Measurements from ENCODE around the gene MACO1.

MACO1 gene

DNA sequence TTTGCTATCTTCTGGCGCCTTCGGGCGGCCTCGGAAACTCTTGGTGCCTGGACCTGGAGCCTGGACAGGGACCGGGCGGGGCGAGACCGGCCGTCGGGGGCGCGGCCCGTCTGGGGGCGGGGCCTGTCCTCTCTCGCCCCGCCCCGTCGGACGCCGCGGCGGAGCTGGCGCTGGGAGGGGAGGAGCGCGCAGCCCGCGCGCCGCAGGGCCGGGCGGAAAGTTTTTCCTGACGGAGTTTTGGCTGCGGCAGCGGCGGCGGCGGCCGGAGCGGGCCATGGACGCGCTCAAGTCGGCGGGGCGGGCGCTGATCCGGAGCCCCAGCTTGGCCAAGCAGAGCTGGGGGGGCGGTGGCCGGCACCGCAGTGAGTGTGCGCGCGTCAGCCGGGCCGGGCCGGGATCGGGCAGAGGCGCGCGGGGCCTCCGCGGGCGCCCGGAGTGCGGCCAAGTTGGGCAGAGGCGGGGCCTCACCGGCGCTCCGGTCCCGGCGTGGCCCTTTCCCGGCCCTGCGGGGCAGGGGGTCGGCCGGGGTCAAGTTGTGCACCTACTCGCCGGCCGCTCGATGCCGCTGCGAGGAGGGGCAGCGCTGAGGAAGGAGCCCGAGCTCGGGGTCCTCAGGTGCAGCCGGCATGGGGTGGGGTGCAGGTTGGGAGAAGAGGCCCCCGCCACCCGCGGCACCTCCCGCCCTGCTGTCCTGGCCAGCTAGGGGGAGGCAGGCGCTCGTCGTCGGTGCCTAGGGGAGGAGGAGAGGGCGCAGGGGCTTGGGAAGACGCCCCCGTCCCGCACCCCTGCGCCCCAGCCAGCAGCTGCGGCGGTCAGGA, 112.9 kb downstream of the MACO1 start, which contains the start of gene LDLRAP1:
LDLRAP1 (plus strand) TSS at position 182 of the 818 bp plus-strand sequence; CDS start at position 275, 93 bp downstream.
- DNase-seq (ENCODE audit: low spot score) = peak; percentile 98

DNA sequence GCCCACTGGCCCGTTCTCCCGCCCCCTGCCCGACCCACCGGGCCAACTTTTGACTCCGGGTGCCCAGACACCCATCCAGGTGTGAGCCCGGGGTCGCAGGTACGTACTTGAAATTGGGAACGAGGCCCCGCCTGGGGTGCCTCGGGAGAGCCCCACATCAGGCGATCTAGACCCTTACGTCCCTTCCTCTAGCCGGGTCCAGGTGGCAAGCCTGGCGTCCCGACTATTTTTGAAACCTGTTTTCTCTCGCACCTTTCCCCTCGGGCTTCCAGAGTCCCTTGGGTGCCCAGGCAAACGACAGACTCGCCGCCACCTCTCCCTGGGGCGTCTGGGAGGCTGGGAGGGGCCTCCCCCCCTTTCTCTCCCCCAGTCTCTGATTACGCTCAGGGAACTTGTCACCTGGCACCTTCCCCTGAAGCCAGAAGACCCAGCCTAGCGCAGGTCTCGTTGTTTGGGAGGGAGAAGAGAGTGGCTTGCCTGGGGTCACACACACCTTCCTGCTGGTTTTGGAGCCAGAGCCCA, 113.6 kb downstream of the MACO1 start:
- no peak for DNase-seq (ENCODE audit: low spot score)

GRCh38 chr1:25544819-25545218, 114.1 kb downstream of the MACO1 start:
- peak; percentile 58 for DNase-seq (ENCODE audit: low spot score)

- no peak for DNase-seq (ENCODE audit: low spot score)
These were observed 115.1 kb downstream of the MACO1 start for GRCh38 chr1:25545767-25546166.

DNA sequence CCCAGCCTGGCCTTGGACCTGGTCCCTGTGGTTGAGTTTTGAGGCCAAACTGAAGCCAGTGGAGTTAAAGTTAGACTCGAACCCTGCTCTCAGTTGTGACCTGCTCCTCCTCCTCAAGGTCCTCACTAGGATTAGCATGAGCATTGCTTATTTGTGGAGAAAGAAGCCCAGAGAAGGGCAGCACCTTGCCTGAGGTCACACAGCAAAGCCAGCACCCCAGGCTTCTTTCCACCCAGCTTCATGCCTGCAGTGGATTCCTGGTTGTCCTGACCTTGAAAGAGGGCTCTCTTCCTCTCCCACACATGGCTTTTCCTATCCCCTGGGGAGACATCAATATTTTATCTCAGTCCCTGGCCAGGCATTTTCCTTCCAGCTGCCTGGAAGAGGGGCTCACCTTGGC, 115.5 kb downstream of the MACO1 start:
- DNase-seq (ENCODE audit: low spot score) = no peak

- DNase-seq (ENCODE audit: low spot score) = no peak
These were observed 117.9 kb downstream of the MACO1 start for GRCh38 chr1:25548601-25549000.

DNA sequence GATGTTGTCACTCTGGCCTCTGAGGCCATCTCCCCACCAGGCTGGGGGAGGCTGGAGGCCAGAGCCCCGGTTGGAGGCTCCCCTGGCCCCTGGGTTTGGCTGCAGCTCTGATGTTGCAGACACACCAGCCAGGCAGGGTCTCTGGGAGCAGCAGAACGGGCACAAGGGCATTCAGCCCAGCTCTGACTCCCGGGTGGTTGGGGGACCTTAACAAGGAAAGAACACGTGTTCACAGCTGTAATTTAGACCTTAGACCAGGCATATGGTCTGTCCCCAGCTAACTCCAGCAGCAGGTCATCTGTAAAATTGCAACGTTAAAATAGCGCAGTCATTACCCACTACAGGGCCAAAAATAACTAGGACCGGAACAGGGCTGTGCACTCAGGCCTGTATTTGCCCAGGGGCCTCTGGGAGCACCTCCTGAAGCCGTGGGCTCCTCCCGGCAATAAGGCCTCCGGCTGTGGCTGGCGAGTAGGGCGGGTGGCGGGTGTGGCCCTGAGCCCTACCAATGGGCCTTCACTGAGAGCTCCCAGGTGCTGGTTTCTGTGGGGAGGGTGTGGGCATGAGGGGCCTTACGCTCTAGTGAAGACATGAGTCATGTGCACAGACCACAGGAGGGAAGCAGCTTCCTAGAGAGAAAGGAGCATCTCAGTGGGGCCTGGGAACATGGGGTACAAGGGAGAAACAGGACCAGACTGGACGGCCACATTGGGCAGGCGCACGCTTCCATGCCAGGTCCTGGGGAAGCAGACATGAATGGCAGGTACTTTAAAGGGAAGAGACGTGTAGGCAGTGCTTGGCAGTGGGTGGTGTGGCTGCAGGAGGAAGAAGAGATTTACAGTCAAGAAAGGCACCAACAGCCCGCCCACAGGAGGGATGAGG, 118.8 kb downstream of the MACO1 start:
- no peak for DNase-seq (ENCODE audit: low spot score)

All from AG20443 (cell line).